Right ventricle myocardium inferior (tissue), 1 donor: Measurements from ENCODE around the gene CDH12. TPM values are rescaled to one million over a fixed set of nuclear protein-coding genes. Genes with fewer than 3 reads are reported as not detected.
"Not testable (repeated sequence)": the region's sequence is repeated elsewhere in the genome, so short reads cannot be mapped to it uniquely, and the experiment has no call there.

Experiments
- ATAC-seq: fragments of 200-7000 bp; cut with Tn5 transposase; one replicate; pipeline ENCODE4 v1.9.1; 2020; ENCODE audit warnings: mild to moderate bottlenecking, moderate library complexity
- DNase-seq: peaks from one replicate; pipeline ENCODE4 v3.0.0; 2021; ENCODE audit errors: missing footprints
- intact Hi-C: fragments of 100-400 bp; cut with DNase I; formaldehyde crosslinking; loops from one replicate; pipeline ENCODE4 v1.11.0; 2022
- total RNA-seq: library from RNA; stranded (reverse); fragmentation: NEBNext Ultra II Directional; extraction: Animal tissue kit (Norgen Biotek cat#: 25700); gene quantifications from one replicate; pipeline ENCODE4 v1.2.1, GENCODE V29; 2021
- donor health status: DM: no; HTN: yes; CAD: no; lungs with severe emphysema.

The CDH12 gene
- total RNA-seq, 1 donor from 2014 or later = not detected

- DNase-seq (no peak), ATAC-seq (no peak)
- intact Hi-C loops = no loop called here
Measured at GRCh38 chr5:22249209-22249729, 603.9 kb downstream of the CDH12 start.

DNA sequence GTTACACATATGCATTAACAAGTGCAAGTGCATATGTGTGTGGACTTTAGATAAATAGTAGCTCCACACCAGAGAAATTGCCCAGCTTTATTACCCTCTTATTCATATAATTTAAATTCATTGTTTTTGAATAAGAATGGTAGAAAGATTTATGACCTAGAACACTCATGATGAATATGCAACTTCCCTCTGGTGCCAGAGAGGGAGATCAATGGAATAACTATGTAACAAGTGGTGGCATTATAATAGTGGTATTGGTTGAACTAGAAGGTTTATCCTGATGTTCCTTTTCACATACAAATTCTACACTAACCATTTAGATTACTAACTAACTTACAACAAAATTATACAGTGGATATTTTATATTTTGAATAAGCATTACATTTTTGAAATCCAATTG is 607.4 kb downstream of the CDH12 start:
- no peak for DNase-seq
- no peak for ATAC-seq
- intact Hi-C loops = no loop called here

GRCh38 chr5:22242532-22242931 is 610.6 kb downstream of the CDH12 start:
- ATAC-seq (no peak), DNase-seq (no peak)
- intact Hi-C loops = no loop called here

DNA sequence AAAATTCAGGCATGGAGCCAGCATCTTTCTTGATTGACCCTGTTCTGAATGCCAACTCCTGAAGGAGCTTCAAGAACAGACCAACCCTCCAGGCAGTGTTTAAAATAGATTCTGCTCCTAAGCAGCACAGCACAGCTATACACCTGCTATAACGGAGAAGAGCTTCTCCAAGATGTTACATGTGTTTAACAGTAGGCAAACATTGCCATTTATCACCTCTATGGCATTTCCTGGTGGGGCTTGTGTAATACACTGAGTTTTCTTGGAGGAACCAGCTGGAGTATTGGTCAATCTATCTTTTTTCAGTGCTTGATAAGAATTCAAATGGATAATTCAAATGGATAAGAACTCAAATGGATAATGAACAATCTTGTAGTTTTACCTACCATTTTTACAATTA is 615.1 kb downstream of the CDH12 start:
- ATAC-seq (no peak), DNase-seq (no peak)
- intact Hi-C loops = no loop called here

GRCh38 chr5:22226423-22226822 is 626.7 kb downstream of the CDH12 start:
- intact Hi-C loops = no loop called here

GRCh38 chr5:22223079-22223478 is 630.1 kb downstream of the CDH12 start:
- DNase-seq (no peak), ATAC-seq (no peak)
- intact Hi-C loops = no loop called here

More at GRCh38 chr5:22226423-22226822, 626.7 kb downstream of the CDH12 start:
- DNase-seq = no peak
- ATAC-seq = no peak

GRCh38 chr5:22213703-22214495 is 639.2 kb downstream of the CDH12 start:
- ATAC-seq, DNase-seq, intact Hi-C loops: not testable (repeated sequence)

GRCh38 chr5:22212254-22212991 is 640.7 kb downstream of the CDH12 start:
- ATAC-seq, intact Hi-C loops: not testable (repeated sequence)

DNA sequence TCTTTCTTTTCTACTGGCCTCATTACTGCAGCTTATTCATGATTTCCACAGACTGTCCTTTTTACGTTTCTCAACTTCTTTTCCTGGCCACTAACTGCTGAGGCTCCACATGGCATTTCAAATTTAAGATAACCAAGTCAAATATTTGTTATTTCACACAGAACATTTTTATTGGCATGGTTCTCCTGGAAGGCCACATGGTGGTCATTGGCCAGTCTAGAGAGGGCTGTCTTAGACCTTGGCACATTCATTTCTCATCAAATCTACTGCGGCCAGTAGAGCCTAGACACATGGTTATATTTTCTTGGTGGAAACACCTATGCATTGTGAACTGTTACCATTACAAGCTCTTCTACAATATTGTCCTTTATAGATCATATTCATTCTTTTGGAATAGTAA is 644.7 kb downstream of the CDH12 start:
- DNase-seq, ATAC-seq, intact Hi-C loops: not testable (repeated sequence)

More at GRCh38 chr5:22212254-22212991, 640.7 kb downstream of the CDH12 start:
- DNase-seq = not testable (repeated sequence)

GRCh38 chr5:22188651-22189050 is 664.5 kb downstream of the CDH12 start:
- ATAC-seq, DNase-seq, intact Hi-C loops: not testable (repeated sequence)

DNA sequence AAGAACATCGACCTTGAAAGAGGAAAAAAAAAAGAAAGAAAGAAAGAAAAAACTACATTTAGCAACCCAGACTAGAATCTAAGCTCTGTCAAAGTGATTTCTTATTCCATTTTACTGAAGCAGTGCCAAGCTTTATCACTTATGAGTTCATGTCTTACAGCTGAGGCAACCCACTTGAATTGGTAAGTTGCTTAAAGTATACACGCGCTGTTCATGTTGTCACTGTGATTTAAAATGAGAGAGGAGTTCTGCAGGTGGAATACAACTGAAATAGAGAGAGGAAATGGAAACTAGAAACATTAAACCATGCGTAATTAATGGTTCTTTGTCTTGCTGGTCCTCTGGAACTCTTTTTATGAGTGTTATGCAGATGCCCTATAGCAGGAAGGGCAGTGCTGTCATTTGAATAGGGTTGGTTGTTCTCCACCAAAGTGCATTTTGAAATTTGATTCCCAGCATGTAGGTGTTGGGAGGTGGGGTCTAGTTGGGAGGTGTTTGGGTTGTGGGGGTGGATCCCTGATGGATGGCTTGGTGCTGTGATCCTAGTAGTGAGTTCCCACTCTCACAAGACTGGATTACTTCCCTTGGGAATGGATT is 665.4 kb downstream of the CDH12 start:
- intact Hi-C loops, ATAC-seq, DNase-seq: not testable (repeated sequence)

- DNase-seq, ATAC-seq, intact Hi-C loops: not testable (repeated sequence)
Measured at GRCh38 chr5:22169226-22169625, 683.9 kb downstream of the CDH12 start.

- intact Hi-C loops, ATAC-seq, DNase-seq: not testable (repeated sequence)
Measured at GRCh38 chr5:22168704-22169103, 684.4 kb downstream of the CDH12 start.

DNA sequence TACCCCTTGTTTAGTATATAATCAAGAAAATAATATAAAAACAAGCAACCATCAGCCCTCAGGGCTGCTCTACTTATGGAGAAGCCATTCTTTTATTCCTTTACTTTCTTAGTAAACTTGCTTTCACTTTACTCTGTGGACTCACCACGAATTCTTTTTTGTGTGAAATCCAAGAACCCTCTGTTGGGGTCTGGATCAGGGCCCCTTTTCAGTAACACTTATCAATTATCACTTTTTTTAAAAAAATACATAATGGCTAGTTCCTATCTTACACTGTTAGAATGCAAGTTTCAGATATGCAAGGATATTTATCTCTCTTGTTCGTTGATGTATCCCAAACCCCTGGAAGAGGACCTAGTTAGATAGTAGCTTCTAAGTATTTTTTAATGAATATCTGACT is 687.2 kb downstream of the CDH12 start:
- ATAC-seq, DNase-seq, intact Hi-C loops: not testable (repeated sequence)

DNA sequence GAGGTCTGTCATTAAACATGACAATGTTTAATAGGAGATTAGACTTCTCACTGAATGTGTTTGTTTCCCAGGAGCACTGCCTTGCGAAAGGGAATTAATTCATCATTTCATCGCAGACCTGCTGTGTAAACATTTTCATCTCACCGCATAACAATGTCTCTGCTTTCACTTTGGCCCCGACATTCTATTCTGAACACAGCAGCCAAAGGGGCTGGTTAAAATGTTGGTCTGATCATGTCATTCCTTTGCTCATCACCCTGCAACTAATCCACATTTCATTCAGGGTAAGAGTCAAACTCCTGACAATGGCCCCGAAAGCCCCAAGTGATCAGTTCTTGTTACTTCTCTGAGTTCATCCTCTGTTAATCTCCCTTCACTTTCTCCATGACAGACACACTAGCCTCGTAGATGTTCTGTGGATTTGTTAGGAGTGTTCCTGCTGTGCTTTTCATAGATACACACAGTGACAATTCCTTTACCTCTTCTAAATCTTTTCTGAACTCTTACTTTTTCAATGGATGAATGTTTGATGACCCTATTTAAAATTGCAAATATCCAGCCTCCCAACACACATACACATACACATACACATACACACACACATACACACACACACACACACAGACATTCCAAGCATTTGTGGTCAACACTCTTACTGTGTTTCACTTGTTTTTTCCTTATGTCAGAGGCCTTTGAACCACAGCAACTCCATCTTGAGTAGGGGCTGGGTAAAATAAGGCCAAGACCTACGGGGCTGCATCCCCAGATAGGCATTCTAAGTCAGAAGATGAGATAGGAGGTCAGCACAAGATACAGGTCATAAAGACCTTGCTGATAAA is 688.0 kb downstream of the CDH12 start:
- DNase-seq, intact Hi-C loops, ATAC-seq: not testable (repeated sequence)

DNA sequence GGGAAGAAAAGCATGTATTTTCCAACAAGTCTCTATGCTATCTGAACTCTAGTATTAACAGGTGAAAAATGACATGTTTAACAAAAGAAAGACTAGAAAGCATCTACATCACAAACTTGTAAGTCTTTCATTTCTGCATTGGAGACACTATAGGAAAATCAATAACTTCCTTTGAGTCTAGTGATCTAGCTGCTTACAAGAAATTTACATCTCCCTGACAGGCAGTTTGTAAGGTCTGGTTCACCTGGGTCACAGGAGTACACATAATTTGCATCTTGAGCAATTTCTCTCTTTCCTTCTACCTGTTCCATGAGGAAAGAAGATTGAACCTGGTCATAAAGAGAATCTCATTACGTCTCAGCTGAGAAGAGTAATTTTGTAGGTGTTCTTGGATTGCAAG is 696.2 kb downstream of the CDH12 start:
- ATAC-seq, intact Hi-C loops, DNase-seq: not testable (repeated sequence)

DNA sequence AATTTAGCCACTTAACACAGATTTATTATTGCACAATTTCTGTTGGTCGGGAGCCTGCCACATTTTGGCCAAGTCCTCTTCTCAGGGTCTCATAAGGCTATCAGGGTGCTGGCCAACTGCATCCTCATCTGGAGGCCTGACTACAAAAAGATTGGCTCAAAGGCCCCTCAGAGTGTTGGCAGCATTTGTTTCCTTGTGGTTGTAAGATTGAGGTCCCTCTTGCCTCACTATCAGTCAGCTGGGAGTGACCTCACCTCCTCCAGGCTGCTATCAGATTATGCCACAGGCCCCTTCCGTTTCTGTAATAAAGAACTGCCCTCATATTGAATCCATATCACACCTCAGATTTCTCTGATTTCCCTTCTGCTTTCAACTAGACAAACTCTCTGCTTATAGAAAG is 698.4 kb downstream of the CDH12 start:
- intact Hi-C loops, DNase-seq, ATAC-seq: not testable (repeated sequence)

DNA sequence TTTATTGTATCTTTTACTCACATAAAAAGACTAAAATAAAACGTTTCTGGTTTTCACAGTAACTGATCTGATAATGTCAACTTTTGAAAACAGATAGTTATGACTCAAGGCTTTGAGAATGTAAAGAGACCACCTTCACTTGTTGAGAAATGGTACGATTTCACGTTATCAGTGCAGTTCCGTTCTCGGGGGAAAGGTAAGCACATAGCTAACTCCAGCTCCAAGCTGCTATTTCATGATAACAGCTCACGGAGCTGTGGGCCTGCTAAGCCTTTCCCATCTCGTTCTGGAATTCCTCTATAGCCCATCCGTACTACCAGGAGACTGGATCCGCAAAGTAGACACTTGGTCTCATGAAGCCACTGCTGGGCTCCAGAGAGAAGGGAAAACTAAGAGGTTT is 701.3 kb downstream of the CDH12 start:
- ATAC-seq = not testable (repeated sequence)

More for the DNA sequence above, 701.3 kb downstream of the CDH12 start:
- DNase-seq, intact Hi-C loops: not testable (repeated sequence)
